Fibroblast of skin of left quadriceps (primary cell): Measurements from ENCODE around the gene PDE7B.

Experiments used
- DNase-seq, 2 experiments: peaks; one replicate each; pipeline ENCODE4 v3.0.0-alpha.2; 2013; ENCODE audit warnings: low read depth in 2 of 2

Gene PDE7B

GRCh38 chr6:136148051-136148450, 296.6 kb downstream of the PDE7B start:
- no peak for DNase-seq

- DNase-seq = no peak
Measured at GRCh38 chr6:136148523-136148922, 297.0 kb downstream of the PDE7B start.

- no peak for DNase-seq
Measured at GRCh38 chr6:136149311-136149710, 297.8 kb downstream of the PDE7B start.

- no peak for DNase-seq
Measured at GRCh38 chr6:136150961-136151360, 299.5 kb downstream of the PDE7B start.

- no peak for DNase-seq
Measured at GRCh38 chr6:136153707-136154375, 302.3 kb downstream of the PDE7B start.

- DNase-seq = no peak
Measured at GRCh38 chr6:136155191-136155590, 303.7 kb downstream of the PDE7B start.

GRCh38 chr6:136157743-136158142, 306.2 kb downstream of the PDE7B start:
- DNase-seq = no peak

- DNase-seq = no peak
Measured at GRCh38 chr6:136158387-136158821, 306.9 kb downstream of the PDE7B start.

- DNase-seq = no peak
Measured at GRCh38 chr6:136158971-136159370, 307.5 kb downstream of the PDE7B start.

- DNase-seq = no peak
Measured at GRCh38 chr6:136160250-136160649, 308.7 kb downstream of the PDE7B start.

GRCh38 chr6:136161950-136162349, 310.4 kb downstream of the PDE7B start:
- no peak for DNase-seq

GRCh38 chr6:136163260-136163659, 311.8 kb downstream of the PDE7B start:
- no peak for DNase-seq

GRCh38 chr6:136166815-136167214, 315.3 kb downstream of the PDE7B start:
- DNase-seq = no peak

- DNase-seq = no peak
Measured at GRCh38 chr6:136169394-136170148, 318.1 kb downstream of the PDE7B start.

GRCh38 chr6:136171231-136171630, 319.7 kb downstream of the PDE7B start:
- DNase-seq = no peak

- no peak for DNase-seq
Measured at GRCh38 chr6:136173519-136174507, 322.3 kb downstream of the PDE7B start.

- no peak for DNase-seq
Measured at GRCh38 chr6:136174510-136174909, 323.0 kb downstream of the PDE7B start.

- DNase-seq = no peak
Measured at GRCh38 chr6:136175873-136176272, 324.4 kb downstream of the PDE7B start.

GRCh38 chr6:136178749-136179148, 327.2 kb downstream of the PDE7B start:
- no peak for DNase-seq

- no peak for DNase-seq
Measured at GRCh38 chr6:136180704-136181511, 329.4 kb downstream of the PDE7B start.

GRCh38 chr6:136181512-136181833, 330.0 kb downstream of the PDE7B start:
- no peak for DNase-seq
